Measurements from ENCODE around the gene RHOBTB1. TPM values are rescaled to one million over a fixed set of nuclear protein-coding genes. Genes with fewer than 3 reads are reported as not detected.

The RHOBTB1 gene
- total RNA-seq, 2 experiments from 2014 or later, result not detected

- Histone ChIP-seq H2AFZ (ENCODE audit: low read length) (no peak overlapping the region), H3K9me2 (ENCODE audit: insufficient read depth, low read length) (no peaks in the 10 kb centered on the region), H3K9me3 (ENCODE audit: low read length) (no peaks in the 10 kb centered on the region), H3K36me3 (ENCODE audit: insufficient read depth, low read length) (no peaks in the 10 kb centered on the region), H3K4me2 (ENCODE audit: low read length) (no peak overlapping the region), H4K20me1 (ENCODE audit: insufficient read depth, low read length) (no peaks in the 10 kb centered on the region), H3K79me2 (ENCODE audit: insufficient read depth, low read depth, low read length) (no peaks in the 10 kb centered on the region), H3K27ac (ENCODE audit: low read depth, low read length, poor library complexity, severe bottlenecking) (no peak overlapping the region), H3K4me3 (ENCODE audit: low read depth, low read length, poor library complexity, severe bottlenecking) (no peak overlapping the region), H3K4me1 (ENCODE audit: insufficient read depth, low read length, poor library complexity, severe bottlenecking) (no peaks in the 10 kb centered on the region)
- ChIA-PET CTCF (ENCODE audit: unreplicated experiment) (no interaction called here), POLR2A (no interaction called here)
- intact Hi-C loops (cut with micrococcal nuclease; ENCODE audit: unreplicated experiment), result no loop called here
- DNase-seq (ENCODE audit: low spot score), result no peak
- no TSS peak for BruUV-seq (replicated peaks)
- TF ChIP-seq EZH2phosphoT487 (IDR thresholded peaks at IDR 0.05; ENCODE audit: borderline replicate concordance, low read depth, low read length), result no peak
- TF ChIP-seq, protein P1, sequence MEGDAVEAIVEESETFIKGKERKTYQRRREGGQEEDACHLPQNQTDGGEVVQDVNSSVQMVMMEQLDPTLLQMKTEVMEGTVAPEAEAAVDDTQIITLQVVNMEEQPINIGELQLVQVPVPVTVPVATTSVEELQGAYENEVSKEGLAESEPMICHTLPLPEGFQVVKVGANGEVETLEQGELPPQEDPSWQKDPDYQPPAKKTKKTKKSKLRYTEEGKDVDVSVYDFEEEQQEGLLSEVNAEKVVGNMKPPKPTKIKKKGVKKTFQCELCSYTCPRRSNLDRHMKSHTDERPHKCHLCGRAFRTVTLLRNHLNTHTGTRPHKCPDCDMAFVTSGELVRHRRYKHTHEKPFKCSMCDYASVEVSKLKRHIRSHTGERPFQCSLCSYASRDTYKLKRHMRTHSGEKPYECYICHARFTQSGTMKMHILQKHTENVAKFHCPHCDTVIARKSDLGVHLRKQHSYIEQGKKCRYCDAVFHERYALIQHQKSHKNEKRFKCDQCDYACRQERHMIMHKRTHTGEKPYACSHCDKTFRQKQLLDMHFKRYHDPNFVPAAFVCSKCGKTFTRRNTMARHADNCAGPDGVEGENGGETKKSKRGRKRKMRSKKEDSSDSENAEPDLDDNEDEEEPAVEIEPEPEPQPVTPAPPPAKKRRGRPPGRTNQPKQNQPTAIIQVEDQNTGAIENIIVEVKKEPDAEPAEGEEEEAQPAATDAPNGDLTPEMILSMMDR (conservative IDR thresholded peaks at IDR 0.05; ENCODE audit: low read length), result no peak
Observed at GRCh38 chr10:60849217-60849616, 94.8 kb downstream of the RHOBTB1 start.

DNA sequence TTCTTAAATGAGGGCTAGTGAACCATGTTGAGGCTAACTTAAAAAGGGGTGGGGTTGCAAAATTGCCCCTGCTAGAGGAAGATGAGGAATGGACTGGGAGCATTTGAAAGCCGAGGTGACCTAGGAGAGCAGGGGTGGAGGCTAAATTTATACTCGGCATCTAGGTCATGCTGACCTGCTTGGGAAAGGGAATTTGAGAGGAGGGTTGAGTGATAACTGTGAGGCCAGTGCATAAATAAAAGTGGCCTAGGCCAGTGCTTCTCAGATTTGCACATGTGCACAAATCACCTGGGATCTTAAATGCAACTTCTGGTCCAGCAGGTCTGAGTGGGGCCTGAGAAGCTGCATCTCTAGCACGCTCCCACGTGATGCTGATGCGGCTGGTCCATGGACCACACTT lies 95.3 kb downstream of the RHOBTB1 start:
- Histone ChIP-seq H3K27ac (ENCODE audit: low read depth, low read length, poor library complexity, severe bottlenecking) (no peak overlapping the region), H2AFZ (ENCODE audit: low read length) (no peak overlapping the region), H3K36me3 (ENCODE audit: insufficient read depth, low read length) (no peaks in the 10 kb centered on the region), H3K9me3 (ENCODE audit: low read length) (no peaks in the 10 kb centered on the region), H4K20me1 (ENCODE audit: insufficient read depth, low read length) (no peaks in the 10 kb centered on the region), H3K4me1 (ENCODE audit: insufficient read depth, low read length, poor library complexity, severe bottlenecking) (no peaks in the 10 kb centered on the region), H3K9me2 (ENCODE audit: insufficient read depth, low read length) (no peaks in the 10 kb centered on the region), H3K79me2 (ENCODE audit: insufficient read depth, low read depth, low read length) (no peaks in the 10 kb centered on the region), H3K4me2 (ENCODE audit: low read length) (no peak overlapping the region), H3K4me3 (ENCODE audit: low read depth, low read length, poor library complexity, severe bottlenecking) (no peak overlapping the region)
- TF ChIP-seq EZH2phosphoT487 (IDR thresholded peaks at IDR 0.05; ENCODE audit: borderline replicate concordance, low read depth, low read length), result no peak
- TF ChIP-seq, protein P1 (conservative IDR thresholded peaks at IDR 0.05; ENCODE audit: low read length), result no peak
- no peak for DNase-seq (ENCODE audit: low spot score)
- ChIA-PET POLR2A (no interaction called here), CTCF (ENCODE audit: unreplicated experiment) (no interaction called here)
- intact Hi-C loops (cut with micrococcal nuclease; ENCODE audit: unreplicated experiment), result no loop called here
- no TSS peak for BruUV-seq (replicated peaks)

DNA sequence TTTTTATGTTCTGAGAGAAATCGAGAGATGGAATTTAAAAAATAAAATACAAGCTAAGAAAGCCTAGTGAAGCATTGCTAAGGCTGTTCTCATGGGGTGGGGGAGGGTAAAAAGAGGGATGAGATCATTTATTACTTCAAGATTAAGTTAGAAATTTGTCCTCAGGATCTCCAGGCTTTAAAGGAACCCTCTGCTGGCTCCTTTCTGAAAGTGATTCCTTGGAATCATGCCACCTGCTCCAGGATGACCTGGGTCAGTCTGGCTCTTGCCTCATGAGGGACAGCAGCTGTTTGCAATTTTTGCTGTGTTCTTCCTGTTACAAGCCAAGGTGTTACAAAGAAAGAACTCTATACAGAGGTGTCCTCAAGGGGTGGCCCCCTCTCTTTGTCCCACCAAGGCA lies 95.9 kb downstream of the RHOBTB1 start:
- Histone ChIP-seq H3K27ac (ENCODE audit: low read depth, low read length, poor library complexity, severe bottlenecking) (no peak overlapping the region), H3K4me2 (ENCODE audit: low read length) (no peak overlapping the region), H2AFZ (ENCODE audit: low read length) (no peak overlapping the region), H3K9me3 (ENCODE audit: low read length) (no peaks in the 10 kb centered on the region), H4K20me1 (ENCODE audit: insufficient read depth, low read length) (no peaks in the 10 kb centered on the region), H3K36me3 (ENCODE audit: insufficient read depth, low read length) (no peaks in the 10 kb centered on the region), H3K4me1 (ENCODE audit: insufficient read depth, low read length, poor library complexity, severe bottlenecking) (no peaks in the 10 kb centered on the region), H3K4me3 (ENCODE audit: low read depth, low read length, poor library complexity, severe bottlenecking) (no peak overlapping the region), H3K9me2 (ENCODE audit: insufficient read depth, low read length) (no peaks in the 10 kb centered on the region), H3K79me2 (ENCODE audit: insufficient read depth, low read depth, low read length) (no peaks in the 10 kb centered on the region)
- POLR2A ChIA-PET, result no interaction called here
- CTCF ChIA-PET (ENCODE audit: unreplicated experiment), result no interaction called here
- BruUV-seq (replicated peaks), result no TSS peak
- no peak for DNase-seq (ENCODE audit: low spot score)
- TF ChIP-seq EZH2phosphoT487 (IDR thresholded peaks at IDR 0.05; ENCODE audit: borderline replicate concordance, low read depth, low read length), result no peak
- TF ChIP-seq, protein P1 (conservative IDR thresholded peaks at IDR 0.05; ENCODE audit: low read length), result no peak
- intact Hi-C loops (cut with micrococcal nuclease; ENCODE audit: unreplicated experiment), result no loop called here

Data from OCI-LY7 (cell line).